CD14-positive monocyte (primary cell): ENCODE measurements around the gene LBX2. TPM values are rescaled to one million over a fixed set of nuclear protein-coding genes. Genes with fewer than 3 reads are reported as not detected.

Experiments used
- DNase-seq, 3 donors: peaks; one replicate each; pipeline ENCODE4 v3.0.0-alpha.2; 2011 to 2022
- H2AFZ ChIP-seq: 2 replicates; pipeline ENCODE4 v1.6.0; 2012; ENCODE audit warnings: mild to moderate bottlenecking, low read depth, low read length, inconsistent platforms; ENCODE audit not compliant: insufficient read depth, poor library complexity, severe bottlenecking
- H3K27ac ChIP-seq, 2 donors: 1 replicate in 1 of 2; 2 replicates in 1 of 2; pipeline ENCODE4 v1.5.1; 2012 to 2013; ENCODE audit warnings: low read length in 2 of 2, control low read depth in 1 of 2, inconsistent platforms in 1 of 2, low read depth in 1 of 2, mild to moderate bottlenecking in 1 of 2
- H3K27me3 ChIP-seq, 2 donors: one replicate each; pipeline versions ENCODE4 v1.6.0 to v1.6.1; 2011 to 2013; ENCODE audit warnings: low read length in 2 of 2; ENCODE audit not compliant: control insufficient read depth in 2 of 2, insufficient read depth in 2 of 2
- H3K36me3 ChIP-seq, 2 donors: replicated peaks in 1 of 2; 1 replicate in 1 of 2; 2 replicates in 1 of 2; pipeline versions ENCODE4 v1.5.1 to v1.6.1; 2012 to 2013; ENCODE audit warnings: low read length in 2 of 2, control low read depth in 1 of 2, inconsistent platforms in 1 of 2, mild to moderate bottlenecking in 1 of 2; ENCODE audit not compliant: insufficient read depth in 2 of 2, control insufficient read depth in 1 of 2
- H3K4me1 ChIP-seq, 2 donors: 1 replicate in 1 of 2; 2 replicates in 1 of 2; pipeline versions ENCODE4 v1.5.1 to v1.6.1; 2012 to 2013; ENCODE audit warnings: low read length in 2 of 2, control low read depth in 1 of 2, inconsistent platforms in 1 of 2, mild to moderate bottlenecking in 1 of 2, moderate library complexity in 1 of 2; ENCODE audit not compliant: insufficient read depth in 2 of 2, control insufficient read depth in 1 of 2
- H3K4me2 ChIP-seq: replicated peaks from 2 replicates; pipeline ENCODE3; 2012; ENCODE audit warnings: low read length, moderate library complexity, mild to moderate bottlenecking; ENCODE audit not compliant: poor library complexity, severe bottlenecking; ENCODE audit errors: extremely low read depth
- H3K4me3 ChIP-seq, 3 experiments: fragments of 200-600 bp in 1 of 3; sonication (generic) in 1 of 3; replicated peaks in 1 of 3; 1 replicate in 2 of 3; 2 replicates in 1 of 3; pipeline ENCODE4 v1.5.1; 2011 to 2013; ENCODE audit warnings: low read length in 3 of 3, mild to moderate bottlenecking in 3 of 3, control low read depth in 2 of 3, low read depth in 2 of 3, inconsistent platforms in 1 of 3, moderate library complexity in 1 of 3
- H3K79me2 ChIP-seq: 2 replicates; pipeline ENCODE4 v1.6.0; 2012; ENCODE audit warnings: mild to moderate bottlenecking, control low read depth, inconsistent platforms, low read length, moderate library complexity; ENCODE audit not compliant: insufficient read depth
- H3K9ac ChIP-seq: 2 replicates; pipeline ENCODE4 v1.6.0; 2017; ENCODE audit warnings: low read length, mild to moderate bottlenecking; ENCODE audit not compliant: insufficient read depth, poor library complexity, severe bottlenecking
- H3K9me3 ChIP-seq, 2 donors: replicated peaks in 1 of 2; 1 replicate in 1 of 2; 2 replicates in 1 of 2; pipeline versions ENCODE4 v1.5.1 to v1.6.1; 2012 to 2013; ENCODE audit warnings: low read length in 2 of 2, control low read depth in 1 of 2; ENCODE audit not compliant: control insufficient read depth in 1 of 2, insufficient read depth in 1 of 2
- H4K20me1 ChIP-seq: 2 replicates; pipeline ENCODE4 v1.6.0; 2012; ENCODE audit warnings: mild to moderate bottlenecking, low read length, control low read depth, moderate library complexity; ENCODE audit not compliant: insufficient read depth
- H3K27ac Mint-ChIP-seq, 7 donors: one replicate each; pipeline ENCODE4 v1.8.0; 2020; ENCODE audit warnings: mild to moderate bottlenecking in 7 of 7, mixed read lengths in 7 of 7, moderate library complexity in 6 of 7, inconsistent platforms in 2 of 7
- H3K27me3 Mint-ChIP-seq, 3 donors: one replicate each; pipeline ENCODE4 v1.8.0; 2021 to 2022; ENCODE audit warnings: low read depth in 3 of 3, mild to moderate bottlenecking in 3 of 3, mixed read lengths in 3 of 3, moderate library complexity in 3 of 3, inconsistent platforms in 1 of 3
- H3K36me3 Mint-ChIP-seq, 2 donors: one replicate each; pipeline ENCODE4 v1.8.0; 2020; ENCODE audit warnings: mixed read lengths in 2 of 2, inconsistent platforms in 1 of 2, mild to moderate bottlenecking in 1 of 2
- H3K4me1 Mint-ChIP-seq: one replicate; pipeline ENCODE4 v1.8.0; 2020; ENCODE audit warnings: mild to moderate bottlenecking, mixed read lengths
- H3K4me3 Mint-ChIP-seq, 2 donors: one replicate each; pipeline ENCODE4 v1.8.0; 2020; ENCODE audit warnings: mild to moderate bottlenecking in 2 of 2, mixed read lengths in 2 of 2, moderate library complexity in 1 of 2
- H3K9me3 Mint-ChIP-seq, 7 donors: one replicate each; pipeline ENCODE4 v1.8.0; 2020 to 2022; ENCODE audit warnings: mixed read lengths in 7 of 7, mild to moderate bottlenecking in 6 of 7, moderate library complexity in 6 of 7, inconsistent platforms in 2 of 7
- CTCF ChIP-seq: fragments of 200-600 bp; IDR thresholded peaks from one replicate; pipeline ENCODE4 v1.8.0; 2022; ENCODE audit warnings: antibody characterized with exemption, mild to moderate bottlenecking
- WGBS: methylation state at CpG from one replicate; pipeline ENCODE4 v1.1.5; 2013; ENCODE audit warnings: missing lambda C conversion rate; ENCODE audit not compliant: insufficient coverage; 5-methylcytosine and 5-hydroxymethylcytosine counted together
- intact Hi-C, 2 donors: fragments of 100-400 bp; cut with micrococcal nuclease; formaldehyde crosslinking; loops; one replicate each; pipeline versions ENCODE4 v1.15.0 to v1.15.1; 2023
- polyA plus RNA-seq, 3 donors: library from polyadenylated mRNA; depleted of rRNA in 1 of 3; unstranded in 2 of 3; stranded (reverse) in 1 of 3; fragments of 300-500 nt in 2 of 3; fragments of >200 nt in 1 of 3; fragmentation: Illumina TruSeq in 2 of 3; gene quantifications; 1 replicate in 2 of 3; 2 replicates in 1 of 3; pipeline ENCODE4 v1.2.3, GENCODE V29; 2012 to 2021

Gene LBX2
- polyA plus RNA-seq, 3 donors: 0.46 to 0.76 TPM; not detected in 1

- Mint-ChIP-seq H3K4me1 (peaks cover 12% of the 10 kb centered on the region), H3K27ac (no peak overlapping the region), H3K27me3 (peaks cover 0 to 7% (median 4%) of the 10 kb centered on the region in 3 donors), H3K36me3 (peaks cover 9 to 11% of the 10 kb centered on the region in 2 donors), H3K4me3 (no peak overlapping the region), H3K9me3 (no peaks in the 10 kb centered on the region)
- no peak overlapping the region for H2AFZ ChIP-seq
- no peak overlapping the region for H3K4me3 ChIP-seq
- H3K4me2 ChIP-seq: no peak overlapping the region
- H3K9ac ChIP-seq: no peak overlapping the region
- TF ChIP-seq CTCF: no peak
- H3K4me1 ChIP-seq: peaks cover 6 to 10% of the 10 kb centered on the region in 2 donors
- WGBS: no CpG with 5 or more reads among the region's 1 CpG
- H3K79me2 ChIP-seq: no peaks in the 10 kb centered on the region
- H3K9me3 ChIP-seq: no peaks in the 10 kb centered on the region
- peaks cover 0 to 3% of the 10 kb centered on the region in 2 donors for H3K36me3 ChIP-seq
- H3K27me3 ChIP-seq: no peaks in the 10 kb centered on the region
- no peaks in the 10 kb centered on the region for H4K20me1 ChIP-seq
- intact Hi-C loops: loop anchor here in 1 of 2 donors (10.0 kb wide), 1 partner anchor 148 kb away; no protein-coding TSS in a partner anchor
- H3K27ac ChIP-seq: no peak overlapping the region
- DNase-seq: no peak
Measured at GRCh38 chr2:74542978-74543377, 43.6 kb upstream of the LBX2 start.

GRCh38 chr2:74540291-74540690 is 40.9 kb upstream of the LBX2 start:
- DNase-seq: no peak
- 95% methylated on average over 5 of the region's 5 CpGs for WGBS
- no peaks in the 10 kb centered on the region for H4K20me1 ChIP-seq
- H3K4me1 Mint-ChIP-seq: peaks cover 12% of the 10 kb centered on the region
- peaks cover 6 to 9% of the 10 kb centered on the region in 2 donors for H3K36me3 Mint-ChIP-seq
- no peak overlapping the region for H3K27ac ChIP-seq
- H3K27me3 Mint-ChIP-seq: peaks cover 2 to 9% (median 4%) of the 10 kb centered on the region in 3 donors
- no peak overlapping the region for H3K4me3 ChIP-seq
- H3K9me3 ChIP-seq: no peaks in the 10 kb centered on the region
- H3K27me3 ChIP-seq: no peaks in the 10 kb centered on the region
- H3K4me2 ChIP-seq: no peak overlapping the region
- no peak for TF ChIP-seq CTCF
- peaks cover 0 to 3% of the 10 kb centered on the region in 2 donors for H3K36me3 ChIP-seq
- H3K79me2 ChIP-seq: no peaks in the 10 kb centered on the region
- no peak overlapping the region for H3K4me3 Mint-ChIP-seq
- peaks cover 6 to 10% of the 10 kb centered on the region in 2 donors for H3K4me1 ChIP-seq
- H2AFZ ChIP-seq: no peak overlapping the region
- H3K9ac ChIP-seq: no peak overlapping the region
- H3K27ac Mint-ChIP-seq: no peak overlapping the region
- intact Hi-C loops: loop anchor here in 1 of 2 donors (10.0 kb wide), 1 partner anchor 145 kb away; no protein-coding TSS in a partner anchor
- no peaks in the 10 kb centered on the region for H3K9me3 Mint-ChIP-seq
